ENCODE measurements around the gene PXDN.

DNA sequence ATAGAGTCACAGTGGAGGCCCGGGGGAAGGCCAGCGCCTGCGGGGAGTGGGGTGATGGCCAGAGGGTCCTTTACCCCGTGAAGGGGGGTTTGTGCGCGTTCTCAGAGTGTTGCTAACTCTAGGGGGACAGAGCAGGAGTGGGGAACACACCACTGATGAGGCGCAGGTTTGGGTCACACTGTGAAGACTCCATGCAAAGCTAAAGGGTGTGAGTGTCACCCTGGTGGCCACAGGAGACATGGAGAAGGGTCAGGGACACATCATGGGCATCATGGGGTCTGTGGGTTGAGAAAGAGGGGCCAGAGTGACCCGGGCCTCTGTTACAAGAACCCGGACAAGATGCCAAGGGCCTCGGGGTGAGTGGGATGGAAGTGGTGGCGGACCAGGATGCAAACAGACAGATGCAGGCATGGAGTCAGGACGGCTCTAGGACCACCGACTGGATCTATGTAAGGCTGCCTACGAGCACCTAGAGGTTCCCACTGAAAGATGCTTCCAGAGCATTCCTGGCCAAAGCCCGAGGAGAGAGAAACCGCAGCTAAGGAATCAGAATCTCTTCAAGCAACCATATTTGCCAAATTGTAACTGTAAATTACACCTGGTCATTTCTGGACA, 84.3 kb downstream of the PXDN start:
- no peak for TF ChIP-seq POLR2A (IDR thresholded peaks at IDR 0.05; ENCODE audit: low read depth, low read length)
- TF ChIP-seq, protein P1, sequence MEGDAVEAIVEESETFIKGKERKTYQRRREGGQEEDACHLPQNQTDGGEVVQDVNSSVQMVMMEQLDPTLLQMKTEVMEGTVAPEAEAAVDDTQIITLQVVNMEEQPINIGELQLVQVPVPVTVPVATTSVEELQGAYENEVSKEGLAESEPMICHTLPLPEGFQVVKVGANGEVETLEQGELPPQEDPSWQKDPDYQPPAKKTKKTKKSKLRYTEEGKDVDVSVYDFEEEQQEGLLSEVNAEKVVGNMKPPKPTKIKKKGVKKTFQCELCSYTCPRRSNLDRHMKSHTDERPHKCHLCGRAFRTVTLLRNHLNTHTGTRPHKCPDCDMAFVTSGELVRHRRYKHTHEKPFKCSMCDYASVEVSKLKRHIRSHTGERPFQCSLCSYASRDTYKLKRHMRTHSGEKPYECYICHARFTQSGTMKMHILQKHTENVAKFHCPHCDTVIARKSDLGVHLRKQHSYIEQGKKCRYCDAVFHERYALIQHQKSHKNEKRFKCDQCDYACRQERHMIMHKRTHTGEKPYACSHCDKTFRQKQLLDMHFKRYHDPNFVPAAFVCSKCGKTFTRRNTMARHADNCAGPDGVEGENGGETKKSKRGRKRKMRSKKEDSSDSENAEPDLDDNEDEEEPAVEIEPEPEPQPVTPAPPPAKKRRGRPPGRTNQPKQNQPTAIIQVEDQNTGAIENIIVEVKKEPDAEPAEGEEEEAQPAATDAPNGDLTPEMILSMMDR (IDR thresholded peaks at IDR 0.05; ENCODE audit: extremely low read depth in 1 of 2, insufficient read depth in 1 of 2, low read depth in 1 of 2, low read length in 2 of 2) = no peak
